ENCODE measurements around the gene STAC.
"Not testable (repeated sequence)": the region's sequence is repeated elsewhere in the genome, so short reads cannot be mapped to it uniquely, and the experiment has no call there.

STAC gene

GRCh38 chr3:36538136-36538749 is 157.9 kb downstream of the STAC start:
- H3K9me3 Mint-ChIP-seq, result peaks cover 0 to 2% of the 10 kb centered on the region in 2 donors
- ATAC-seq (replicated peaks) (no peak), DNase-seq (no peak)
- no peak overlapping the region for H3K4me3 Mint-ChIP-seq
- H3K4me1 Mint-ChIP-seq, result no peaks in the 10 kb centered on the region
- no peak overlapping the region for H3K27ac Mint-ChIP-seq
- H3K36me3 Mint-ChIP-seq, result no peaks in the 10 kb centered on the region
- H3K27me3 Mint-ChIP-seq, result peaks cover 0 to 3% of the 10 kb centered on the region in 2 donors

GRCh38 chr3:36540888-36541518 is 160.7 kb downstream of the STAC start:
- no peak for ATAC-seq (replicated peaks)
- DNase-seq, result no peak
- peaks cover 0 to 3% of the 10 kb centered on the region in 2 donors for H3K27me3 Mint-ChIP-seq
- no peak overlapping the region for H3K4me3 Mint-ChIP-seq
- H3K9me3 Mint-ChIP-seq, result peaks cover 0 to 2% of the 10 kb centered on the region in 2 donors
- H3K4me1 Mint-ChIP-seq, result no peaks in the 10 kb centered on the region
- H3K27ac Mint-ChIP-seq, result no peak overlapping the region
- no peaks in the 10 kb centered on the region for H3K36me3 Mint-ChIP-seq

- ATAC-seq (replicated peaks), result no peak
- DNase-seq, result no peak
- no peaks in the 10 kb centered on the region for H3K4me1 Mint-ChIP-seq
- H3K27ac Mint-ChIP-seq, result no peak overlapping the region
- H3K36me3 Mint-ChIP-seq, result no peaks in the 10 kb centered on the region
- H3K9me3 Mint-ChIP-seq, result no peaks in the 10 kb centered on the region
- no peak overlapping the region for H3K4me3 Mint-ChIP-seq
- peaks cover 0 to 3% of the 10 kb centered on the region in 2 donors for H3K27me3 Mint-ChIP-seq
Observed at GRCh38 chr3:36542186-36542585, 161.9 kb downstream of the STAC start.

- DNase-seq (no peak), ATAC-seq (replicated peaks) (no peak)
- Mint-ChIP-seq H3K4me1 (no peaks in the 10 kb centered on the region), H3K9me3 (peaks cover 0 to under 1% of the 10 kb centered on the region in 2 donors), H3K36me3 (no peaks in the 10 kb centered on the region), H3K27ac (no peak overlapping the region), H3K27me3 (peaks cover 0 to 3% of the 10 kb centered on the region in 2 donors), H3K4me3 (no peak overlapping the region)
Observed at GRCh38 chr3:36543276-36543997, 163.1 kb downstream of the STAC start.

GRCh38 chr3:36546226-36546625 is 165.9 kb downstream of the STAC start:
- H3K27ac Mint-ChIP-seq, result peak overlapping the region; percentile 6
- DNase-seq (no peak), ATAC-seq (replicated peaks) (no peak)
- H3K4me1 Mint-ChIP-seq, result no peaks in the 10 kb centered on the region
- no peaks in the 10 kb centered on the region for H3K36me3 Mint-ChIP-seq
- no peak overlapping the region for H3K4me3 Mint-ChIP-seq
- peaks cover 0 to 5% of the 10 kb centered on the region in 2 donors for H3K9me3 Mint-ChIP-seq
- H3K27me3 Mint-ChIP-seq, result peaks cover 0 to 3% of the 10 kb centered on the region in 2 donors

- no peaks in the 10 kb centered on the region for H3K36me3 Mint-ChIP-seq
- no peaks in the 10 kb centered on the region for H3K27me3 Mint-ChIP-seq
- ATAC-seq (replicated peaks) (no peak), DNase-seq (no peak)
- H3K27ac Mint-ChIP-seq, result no peak overlapping the region
- peaks cover 0 to 5% of the 10 kb centered on the region in 2 donors for H3K9me3 Mint-ChIP-seq
- no peaks in the 10 kb centered on the region for H3K4me1 Mint-ChIP-seq
- H3K4me3 Mint-ChIP-seq, result no peak overlapping the region
Observed at GRCh38 chr3:36548712-36549111, 168.4 kb downstream of the STAC start.

- peak; percentile 45 for DNase-seq
- Mint-ChIP-seq H3K9me3 (no peaks in the 10 kb centered on the region), H3K27me3 (peaks cover 0 to 23% of the 10 kb centered on the region in 2 donors), H3K36me3 (no peaks in the 10 kb centered on the region), H3K4me1 (peaks cover 13 to 22% of the 10 kb centered on the region in 2 donors), H3K4me3 (peak overlapping the region in 1 of 2 donors; percentile 20), H3K27ac (peak overlapping the region; percentile 72)
- peak; percentile 93 for ATAC-seq (replicated peaks)
Observed at GRCh38 chr3:36557021-36557707, 176.9 kb downstream of the STAC start.

- Mint-ChIP-seq H3K4me3 (no peak overlapping the region), H3K36me3 (no peaks in the 10 kb centered on the region), H3K9me3 (no peaks in the 10 kb centered on the region), H3K27ac (peak overlapping the region; percentile 2), H3K27me3 (peaks cover 0 to 23% of the 10 kb centered on the region in 2 donors), H3K4me1 (peaks cover 13 to 22% of the 10 kb centered on the region in 2 donors)
- no peak for DNase-seq
- peak; percentile 21 to 23 for ATAC-seq (replicated peaks)
Observed at GRCh38 chr3:36557708-36558421, 177.6 kb downstream of the STAC start.

GRCh38 chr3:36558961-36559360 is 178.7 kb downstream of the STAC start:
- ATAC-seq (replicated peaks) (no peak), DNase-seq (no peak)
- H3K9me3 Mint-ChIP-seq, result no peaks in the 10 kb centered on the region
- H3K36me3 Mint-ChIP-seq, result no peaks in the 10 kb centered on the region
- H3K4me1 Mint-ChIP-seq, result peaks cover 13 to 22% of the 10 kb centered on the region in 2 donors
- H3K4me3 Mint-ChIP-seq, result no peak overlapping the region
- H3K27ac Mint-ChIP-seq, result no peak overlapping the region
- H3K27me3 Mint-ChIP-seq, result peaks cover 0 to 23% of the 10 kb centered on the region in 2 donors

GRCh38 chr3:36560685-36561084 is 180.4 kb downstream of the STAC start:
- H3K9me3 Mint-ChIP-seq, result no peaks in the 10 kb centered on the region
- peaks cover 0 to 16% of the 10 kb centered on the region in 2 donors for H3K27me3 Mint-ChIP-seq
- no peaks in the 10 kb centered on the region for H3K36me3 Mint-ChIP-seq
- ATAC-seq (replicated peaks) (no peak), DNase-seq (no peak)
- H3K27ac Mint-ChIP-seq, result no peak overlapping the region
- H3K4me3 Mint-ChIP-seq, result no peak overlapping the region
- peaks cover 13 to 22% of the 10 kb centered on the region in 2 donors for H3K4me1 Mint-ChIP-seq

- DNase-seq (no peak), ATAC-seq (replicated peaks) (no peak)
- H3K4me1 Mint-ChIP-seq, result peaks cover 13 to 21% of the 10 kb centered on the region in 2 donors
- peaks cover 0 to 9% of the 10 kb centered on the region in 2 donors for H3K27me3 Mint-ChIP-seq
- H3K4me3 Mint-ChIP-seq, result no peak overlapping the region
- H3K27ac Mint-ChIP-seq, result no peak overlapping the region
- no peaks in the 10 kb centered on the region for H3K36me3 Mint-ChIP-seq
- no peaks in the 10 kb centered on the region for H3K9me3 Mint-ChIP-seq
Observed at GRCh38 chr3:36561601-36562000, 181.3 kb downstream of the STAC start.

GRCh38 chr3:36562945-36563344 is 182.6 kb downstream of the STAC start:
- ATAC-seq (replicated peaks), result no peak
- Mint-ChIP-seq H3K27ac (no peak overlapping the region), H3K27me3 (peaks cover 0 to 9% of the 10 kb centered on the region in 2 donors), H3K4me3 (no peak overlapping the region), H3K4me1 (peaks cover 4 to 8% of the 10 kb centered on the region in 2 donors), H3K9me3 (peaks cover 0 to 2% of the 10 kb centered on the region in 2 donors), H3K36me3 (no peaks in the 10 kb centered on the region)
- no peak for DNase-seq

- Mint-ChIP-seq H3K9me3 (peaks cover 8 to 9% of the 10 kb centered on the region in 2 donors), H3K27me3 (no peaks in the 10 kb centered on the region), H3K36me3 (no peaks in the 10 kb centered on the region), H3K4me1 (no peaks in the 10 kb centered on the region), H3K4me3 (no peak overlapping the region), H3K27ac (no peak overlapping the region)
- DNase-seq, result no peak
- ATAC-seq (replicated peaks), result no peak
Observed at GRCh38 chr3:36575241-36575640, 194.9 kb downstream of the STAC start.

GRCh38 chr3:36578418-36578817 is 198.1 kb downstream of the STAC start:
- H3K36me3 Mint-ChIP-seq; ATAC-seq (replicated peaks); H3K27me3 Mint-ChIP-seq; H3K4me1 Mint-ChIP-seq; H3K27ac Mint-ChIP-seq; DNase-seq; H3K4me3 Mint-ChIP-seq: not testable (repeated sequence)
- peaks cover 11 to 12% of the 10 kb centered on the region in 2 donors for H3K9me3 Mint-ChIP-seq

All from stimulated activated naive B cell treated with anti-CD40 and anti-IgM and Interleukin-4, amounts not matched to agents 10 μg/mL and 1 μg/mL and 100 μg/mL, for 72 hours (primary cell).